KMS-11 (cell line): ENCODE measurements around the gene PIRT.
"Not testable (repeated sequence)": the region's sequence is repeated elsewhere in the genome, so short reads cannot be mapped to it uniquely, and the experiment has no call there.

ENCODE experiments used
- H2AFZ ChIP-seq: fragments of 200-600 bp; sonication (generic); 2 replicates; pipeline ENCODE4 v1.6.1; 2016; ENCODE audit warnings: antibody characterized with exemption, mixed run types, low read depth
- H3K27ac ChIP-seq: fragments of 200-600 bp; sonication (generic); 2 replicates; pipeline ENCODE4 v1.6.1; 2016; ENCODE audit warnings: mild to moderate bottlenecking, mixed run types
- H3K27me3 ChIP-seq: fragments of 200-600 bp; sonication (generic); 2 replicates; pipeline ENCODE4 v1.6.1; 2017; ENCODE audit warnings: mild to moderate bottlenecking, low read depth, mixed run types, moderate library complexity; ENCODE audit not compliant: insufficient read depth
- H3K36me3 ChIP-seq: fragments of 200-600 bp; sonication (generic); 2 replicates; pipeline ENCODE4 v1.6.1; 2017; ENCODE audit warnings: mild to moderate bottlenecking, mixed run types; ENCODE audit not compliant: insufficient read depth
- H3K4me1 ChIP-seq: fragments of 200-600 bp; sonication (generic); 2 replicates; pipeline ENCODE4 v1.6.1; 2016; ENCODE audit warnings: mild to moderate bottlenecking, low read depth, mixed run types; ENCODE audit not compliant: poor library complexity, severe bottlenecking
- H3K4me2 ChIP-seq: fragments of 200-600 bp; sonication (generic); 2 replicates; pipeline ENCODE4 v1.7.0; 2016; ENCODE audit warnings: mild to moderate bottlenecking, mixed run types
- H3K4me3 ChIP-seq: fragments of 200-600 bp; sonication (generic); IDR thresholded peaks from 2 replicates; pipeline ENCODE4 v1.6.1; 2017; ENCODE audit warnings: low read depth, low read length, mixed read lengths; ENCODE audit not compliant: insufficient read depth
- H3K79me2 ChIP-seq: fragments of 200-600 bp; sonication (generic); 2 replicates; pipeline ENCODE4 v1.6.1; 2016; ENCODE audit warnings: low read depth, mixed run types; ENCODE audit not compliant: insufficient read depth
- H3K9ac ChIP-seq: fragments of 200-600 bp; sonication (generic); 2 replicates; pipeline ENCODE4 v1.6.1; 2016; ENCODE audit warnings: mild to moderate bottlenecking, mixed run types
- H4K20me1 ChIP-seq: fragments of 200-600 bp; sonication (generic); 2 replicates; pipeline ENCODE4 v1.6.1; 2016; ENCODE audit warnings: mild to moderate bottlenecking, mixed run types; ENCODE audit not compliant: insufficient read depth
- CTCF ChIP-seq: fragments of 200-600 bp; sonication (generic); conservative IDR thresholded peaks from 2 replicates; pipeline ENCODE4 v1.6.1; 2017; ENCODE audit warnings: low read depth, mild to moderate bottlenecking, antibody characterized with exemption, low read length, moderate library complexity, mixed read lengths

PIRT gene

GRCh38 chr17:10875430-10875851, 37.6 kb upstream of the PIRT start:
- TF ChIP-seq CTCF = no peak
- no peak overlapping the region for H3K27ac ChIP-seq
- H3K36me3 ChIP-seq = no peaks in the 10 kb centered on the region
- no peak overlapping the region for H3K4me2 ChIP-seq
- no peaks in the 10 kb centered on the region for H3K79me2 ChIP-seq
- H3K27me3 ChIP-seq = no peaks in the 10 kb centered on the region
- no peaks in the 10 kb centered on the region for H4K20me1 ChIP-seq
- no peaks in the 10 kb centered on the region for H3K4me1 ChIP-seq
- H3K4me3 ChIP-seq = no peak overlapping the region
- H2AFZ ChIP-seq = no peak overlapping the region
- no peak overlapping the region for H3K9ac ChIP-seq

- no peak overlapping the region for H3K9ac ChIP-seq
- H3K79me2 ChIP-seq = no peaks in the 10 kb centered on the region
- H4K20me1 ChIP-seq = no peaks in the 10 kb centered on the region
- no peak overlapping the region for H3K4me2 ChIP-seq
- no peaks in the 10 kb centered on the region for H3K36me3 ChIP-seq
- H2AFZ ChIP-seq = no peak overlapping the region
- H3K27me3 ChIP-seq = no peaks in the 10 kb centered on the region
- H3K27ac ChIP-seq = no peak overlapping the region
- H3K4me1 ChIP-seq = no peaks in the 10 kb centered on the region
- H3K4me3 ChIP-seq = no peak overlapping the region
- TF ChIP-seq CTCF = no peak
Observed at GRCh38 chr17:10871914-10872313, 34.0 kb upstream of the PIRT start.

DNA sequence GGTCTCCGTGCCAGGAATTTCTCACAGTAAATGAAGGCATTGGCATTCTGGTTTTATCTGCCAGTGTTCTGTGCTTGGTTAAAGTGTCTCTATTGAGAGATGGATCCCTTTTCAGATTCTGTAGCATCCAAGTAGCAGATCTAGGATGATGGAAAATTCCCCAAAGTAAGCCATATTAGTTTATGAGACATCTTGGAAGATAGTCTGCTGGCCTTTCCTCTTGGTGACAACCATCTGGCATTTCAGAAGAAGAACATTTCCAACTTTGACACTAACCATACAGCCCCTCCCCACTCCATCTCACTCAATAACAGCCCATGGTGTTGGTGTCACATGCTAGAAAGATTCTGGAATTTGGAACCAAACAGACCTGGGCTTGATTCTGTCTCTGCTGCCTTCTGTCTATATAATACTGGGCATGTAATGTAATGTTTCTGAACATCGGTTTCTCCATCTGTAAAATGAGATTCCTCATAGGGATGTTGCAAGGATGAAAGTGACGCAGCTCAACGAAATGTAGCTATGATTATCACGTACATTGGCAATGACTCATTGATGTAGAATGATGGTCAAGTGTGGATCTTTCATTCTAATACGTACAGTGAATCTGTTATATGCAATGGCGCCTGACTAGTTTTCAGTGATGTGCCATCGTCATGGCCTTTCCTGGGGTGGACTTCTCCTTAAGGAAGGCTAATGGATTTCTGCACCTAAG, 32.6 kb upstream of the PIRT start:
- Histone ChIP-seq H3K79me2 (no peaks in the 10 kb centered on the region), H3K27me3 (no peaks in the 10 kb centered on the region), H3K9ac (no peak overlapping the region), H2AFZ (no peak overlapping the region), H3K4me3 (no peak overlapping the region), H3K36me3 (no peaks in the 10 kb centered on the region), H3K27ac (no peak overlapping the region), H3K4me2 (no peak overlapping the region), H4K20me1 (no peaks in the 10 kb centered on the region), H3K4me1 (no peaks in the 10 kb centered on the region)
- no peak for TF ChIP-seq CTCF

DNA sequence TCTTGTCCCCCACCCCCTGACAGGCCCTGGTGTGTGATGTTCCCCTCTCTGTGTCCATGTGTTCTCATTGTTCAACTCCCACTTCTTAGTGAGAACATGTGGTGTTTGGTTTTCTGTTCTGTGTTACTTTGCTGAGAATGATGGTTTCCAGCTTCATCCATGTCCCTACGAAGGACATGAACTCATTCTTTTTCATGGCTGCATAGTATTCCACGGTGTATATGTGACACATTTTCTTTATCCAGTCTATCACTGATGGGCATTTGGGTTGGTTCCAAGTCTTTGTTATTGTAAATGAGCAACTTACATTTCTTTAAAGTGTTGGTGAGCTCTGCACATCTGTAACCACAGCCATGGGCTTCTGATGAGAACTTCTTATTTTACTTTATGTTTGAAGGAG, 30.9 kb upstream of the PIRT start:
- not testable (repeated sequence) for H3K9ac ChIP-seq, H4K20me1 ChIP-seq, H3K27me3 ChIP-seq, H3K4me1 ChIP-seq, H3K27ac ChIP-seq, H2AFZ ChIP-seq, H3K4me3 ChIP-seq, H3K4me2 ChIP-seq, H3K36me3 ChIP-seq, H3K79me2 ChIP-seq

GRCh38 chr17:10859051-10859450, 21.2 kb upstream of the PIRT start:
- Histone ChIP-seq H4K20me1 (no peaks in the 10 kb centered on the region), H3K4me3 (no peak overlapping the region), H3K9ac (no peak overlapping the region), H2AFZ (no peak overlapping the region), H3K27ac (no peak overlapping the region), H3K27me3 (no peaks in the 10 kb centered on the region), H3K4me2 (no peak overlapping the region), H3K79me2 (no peaks in the 10 kb centered on the region), H3K36me3 (no peaks in the 10 kb centered on the region), H3K4me1 (no peaks in the 10 kb centered on the region)
- TF ChIP-seq CTCF = no peak
